Cardiac muscle cell (in vitro differentiated cells and primary cell): ENCODE results near the gene ESRRG. TPM values are rescaled to one million over a fixed set of nuclear protein-coding genes. Genes with fewer than 3 reads are reported as not detected.

Experiments
- DNase-seq, 2 donors: peaks; one replicate each; pipeline versions ENCODE4 v3.0.0 to v3.0.0-alpha.2; 2010 to 2017; ENCODE audit warnings: low read depth in 1 of 2, low spot score in 1 of 2
- H3K27ac ChIP-seq: fragments of 200-600 bp; sonication (generic); 2 replicates; pipeline ENCODE4 v1.5.1; 2016
- H3K27me3 ChIP-seq: fragments of 200-600 bp; sonication (generic); 2 replicates; pipeline ENCODE4 v1.6.0; 2016; ENCODE audit warnings: control low read depth
- H3K36me3 ChIP-seq: fragments of 200-600 bp; sonication (generic); 2 replicates; pipeline ENCODE4 v1.5.1; 2016; ENCODE audit warnings: control low read depth
- H3K4me1 ChIP-seq: fragments of 200-600 bp; sonication (generic); 2 replicates; pipeline ENCODE4 v1.8.1; 2017; ENCODE audit warnings: low read depth, mild to moderate bottlenecking, mixed run types
- H3K4me3 ChIP-seq: fragments of 200-600 bp; sonication (generic); 2 replicates; pipeline ENCODE4 v1.5.1; 2016; ENCODE audit warnings: mild to moderate bottlenecking
- H3K9me3 ChIP-seq: fragments of 200-600 bp; sonication (generic); 2 replicates; pipeline ENCODE4 v1.5.1; 2017; ENCODE audit warnings: low read depth, mild to moderate bottlenecking, control low read depth
- CTCF ChIP-seq: IDR thresholded peaks from 2 replicates; pipeline ENCODE4 v1.5.1; 2012; ENCODE audit warnings: low read depth, mild to moderate bottlenecking, low read length
- polyA plus RNA-seq: library from polyadenylated mRNA; unstranded; fragments of >200 nt; fragmentation: Nextera tagmentation; extraction: Ambion mirVana; gene quantifications from 2 replicates; pipeline ENCODE4 v1.2.1, GENCODE V29; 2016
- total RNA-seq: library from RNA; depleted of rRNA; stranded (reverse); fragments of >200 nt; gene quantifications from 2 replicates; pipeline ENCODE4 v1.2.3, GENCODE V29; 2016

Gene ESRRG
- total and polyA plus RNA-seq, 2 experiments from 2014 or later = 41.5 to 62.2 TPM

- H3K9me3 ChIP-seq = no peaks in the 10 kb centered on the region
- DNase-seq = peak in 1 of 2 donors; percentile 6
- peaks cover 10% of the 10 kb centered on the region for H3K4me1 ChIP-seq
- H3K27ac ChIP-seq = peak overlapping the region; percentile 67
- TF ChIP-seq CTCF = no peak
- no peak overlapping the region for H3K4me3 ChIP-seq
- H3K36me3 ChIP-seq = no peaks in the 10 kb centered on the region
- no peaks in the 10 kb centered on the region for H3K27me3 ChIP-seq
These were observed 194.4 kb downstream of the ESRRG start for GRCh38 chr1:216528816-216529215.

GRCh38 chr1:216523449-216524190, 199.6 kb downstream of the ESRRG start:
- DNase-seq = peak in 1 of 2 donors; percentile 26
- no peak for TF ChIP-seq CTCF

GRCh38 chr1:216523043-216523442, 200.2 kb downstream of the ESRRG start:
- Histone ChIP-seq H3K27me3 (no peaks in the 10 kb centered on the region), H3K27ac (no peak overlapping the region), H3K4me1 (peaks cover 7% of the 10 kb centered on the region), H3K9me3 (no peaks in the 10 kb centered on the region), H3K36me3 (no peaks in the 10 kb centered on the region), H3K4me3 (no peak overlapping the region)
- no peak for TF ChIP-seq CTCF
- no peak for DNase-seq

More at GRCh38 chr1:216523449-216524190, 199.6 kb downstream of the ESRRG start:
- no peak overlapping the region for H3K4me3 ChIP-seq
- H3K4me1 ChIP-seq = peaks cover 9% of the 10 kb centered on the region
- no peaks in the 10 kb centered on the region for H3K9me3 ChIP-seq
- H3K27ac ChIP-seq = no peak overlapping the region
- no peaks in the 10 kb centered on the region for H3K36me3 ChIP-seq
- H3K27me3 ChIP-seq = no peaks in the 10 kb centered on the region

GRCh38 chr1:216521477-216521876, 201.8 kb downstream of the ESRRG start:
- no peak overlapping the region for H3K4me3 ChIP-seq
- H3K36me3 ChIP-seq = no peaks in the 10 kb centered on the region
- no peaks in the 10 kb centered on the region for H3K27me3 ChIP-seq
- H3K9me3 ChIP-seq = no peaks in the 10 kb centered on the region
- DNase-seq = no peak
- TF ChIP-seq CTCF = no peak
- H3K27ac ChIP-seq = no peak overlapping the region
- H3K4me1 ChIP-seq = peaks cover 7% of the 10 kb centered on the region

DNA sequence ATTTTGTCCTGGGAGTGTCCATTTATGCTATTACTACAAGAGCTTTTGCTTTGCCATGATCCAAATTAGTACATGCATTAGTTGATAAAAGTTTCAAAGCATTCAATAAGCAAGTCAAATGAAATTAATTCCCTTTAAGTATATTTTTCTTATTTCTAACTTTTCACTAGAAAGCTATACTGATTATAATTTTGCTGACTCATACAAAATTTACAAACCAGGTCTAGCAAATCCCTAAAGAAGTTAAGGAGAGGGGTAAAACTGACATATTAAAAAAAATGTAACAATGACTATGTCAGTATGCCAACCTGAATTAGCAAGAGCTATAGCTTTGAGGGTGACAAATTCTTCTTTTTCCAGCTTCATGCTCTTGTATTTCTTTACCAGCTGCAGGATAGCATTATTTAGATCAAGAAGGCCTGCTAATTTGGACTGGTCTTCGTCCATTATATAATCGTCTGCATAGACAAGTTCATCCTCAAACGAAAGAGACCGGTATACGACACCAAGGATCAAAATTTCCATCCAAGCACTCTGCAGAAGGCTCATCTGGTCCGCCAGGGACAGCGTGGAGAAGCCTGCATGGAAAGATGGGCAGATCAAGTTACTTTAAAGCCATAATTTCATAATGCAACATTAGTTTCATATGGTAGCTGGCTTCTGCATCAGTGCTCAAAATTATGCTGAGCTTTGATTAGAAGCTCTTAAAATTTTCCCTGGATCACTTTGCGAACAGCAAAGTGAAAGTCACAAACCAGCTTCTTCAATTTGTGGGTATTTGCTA, 204.2 kb downstream of the ESRRG start:
- H3K4me1 ChIP-seq = peaks cover 7% of the 10 kb centered on the region
- H3K9me3 ChIP-seq = no peaks in the 10 kb centered on the region
- no peaks in the 10 kb centered on the region for H3K36me3 ChIP-seq
- no peak overlapping the region for H3K27ac ChIP-seq
- TF ChIP-seq CTCF = no peak
- H3K4me3 ChIP-seq = no peak overlapping the region
- H3K27me3 ChIP-seq = no peaks in the 10 kb centered on the region
- no peak for DNase-seq
